Testis (tissue), 2 donors: ENCODE results near the gene GABARAPL1.

ENCODE experiments used
- CTCF ChIP-seq, 3 experiments: fragments of 450-650 bp in 2 of 3; fragments of 200-600 bp in 1 of 3; sonication (generic) in 1 of 3; IDR thresholded peaks; one replicate each; pipeline ENCODE4 v1.5.1; 2016 to 2019; ENCODE audit warnings: antibody characterized with exemption in 3 of 3, mild to moderate bottlenecking in 2 of 3, moderate library complexity in 1 of 3
- POLR2A ChIP-seq: fragments of 450-650 bp; IDR thresholded peaks from one replicate; pipeline ENCODE4 v1.6.1; 2017; ENCODE audit warnings: antibody characterized with exemption, mild to moderate bottlenecking, moderate library complexity

GRCh38 chr12:10171973-10172728, 40.5 kb upstream of the GABARAPL1 start, which contains the start of gene OLR1:
- TF ChIP-seq CTCF (IDR thresholded peaks at IDR 0.05) (no peak), POLR2A (no peak)
